GM13977 (cell line): ENCODE results near the gene CNTNAP2.
"Not testable (repeated sequence)": the region's sequence is repeated elsewhere in the genome, so short reads cannot be mapped to it uniquely, and the experiment has no call there.

Experiments used
- DNase-seq: peaks from one replicate; pipeline ENCODE4 v3.0.0; 2012; ENCODE audit warnings: low spot score
- CTCF ChIP-seq: IDR thresholded peaks from 2 replicates; pipeline ENCODE4 v1.5.1; 2012; ENCODE audit warnings: mild to moderate bottlenecking, control low read depth; ENCODE audit not compliant: insufficient read depth; ENCODE audit errors: extremely low read depth, missing control alignments
- in situ Hi-C: fragments of 300-500 bp; cut with MboI; formaldehyde crosslinking; loops from one replicate; pipeline ENCODE4 v1.12.0; 2022; ENCODE audit warnings: low sequenced_read_pairs, low pct_unique_long_range_greater_than_20kb, mixed read lengths, inconsistent platforms; ENCODE audit not compliant: unreplicated experiment

Gene CNTNAP2

DNA sequence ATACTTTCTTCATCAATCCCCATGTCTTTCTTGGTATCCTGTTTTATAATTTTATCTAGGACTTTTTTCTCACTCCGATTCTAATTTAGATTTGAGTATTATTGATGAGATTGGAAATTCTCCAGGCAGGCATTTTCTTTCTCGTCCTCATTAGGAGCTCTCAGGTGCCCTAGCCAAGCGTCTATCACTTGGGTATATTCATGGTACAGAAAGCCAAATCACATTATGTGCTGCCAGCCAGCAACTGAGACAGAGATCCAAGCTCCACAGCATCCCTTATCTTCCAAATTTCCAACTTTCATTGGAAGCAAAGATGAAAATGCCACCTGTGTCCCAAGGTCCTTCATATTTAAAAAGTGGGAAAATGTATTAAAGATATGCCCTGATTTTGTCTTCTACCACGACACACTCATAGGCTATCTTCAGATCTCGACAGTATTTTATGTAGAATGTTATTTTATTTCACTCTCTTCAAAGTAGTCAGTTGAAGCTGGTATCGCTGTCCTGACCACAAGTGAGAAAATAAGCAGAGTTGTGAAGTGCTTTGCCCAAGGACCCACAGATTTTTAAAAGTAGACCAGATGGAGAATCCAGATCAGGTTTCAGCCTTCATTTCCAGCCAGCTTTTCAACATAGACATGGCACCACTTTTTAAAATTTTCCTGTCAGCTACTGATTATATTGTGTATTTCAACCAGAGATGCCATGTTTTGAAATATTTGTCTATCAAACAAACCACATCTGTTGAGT, 773.4 kb downstream of the CNTNAP2 start:
- no peak for TF ChIP-seq CTCF
- in situ Hi-C loops: no loop called here
- DNase-seq: no peak

DNA sequence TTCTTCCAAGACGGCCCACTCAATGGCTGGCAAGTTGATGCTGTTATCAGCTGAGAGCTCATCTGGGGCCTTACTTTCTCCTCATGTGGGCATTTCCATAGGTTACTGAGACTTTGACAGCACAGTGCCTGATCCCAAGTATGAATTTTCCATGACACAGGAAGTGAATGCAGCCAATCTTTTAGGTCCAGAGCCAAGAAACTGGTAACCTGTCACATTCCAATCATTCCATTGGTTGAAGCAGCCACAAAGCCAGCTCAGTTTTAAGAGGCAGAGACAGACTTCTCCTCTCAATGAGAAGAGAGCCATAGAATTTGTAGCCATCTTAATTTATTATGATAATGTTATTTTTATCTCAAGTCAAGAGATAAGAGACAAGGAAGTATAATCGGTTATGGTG, 775.5 kb downstream of the CNTNAP2 start:
- TF ChIP-seq CTCF: no peak
- in situ Hi-C loops: no loop called here
- no peak for DNase-seq

GRCh38 chr7:146894927-146895326, 778.3 kb downstream of the CNTNAP2 start:
- no peak for TF ChIP-seq CTCF
- in situ Hi-C loops: no loop called here
- DNase-seq: no peak

- TF ChIP-seq CTCF: no peak
- in situ Hi-C loops: no loop called here
- no peak for DNase-seq
Observed at GRCh38 chr7:146902266-146902665, 785.7 kb downstream of the CNTNAP2 start.

DNA sequence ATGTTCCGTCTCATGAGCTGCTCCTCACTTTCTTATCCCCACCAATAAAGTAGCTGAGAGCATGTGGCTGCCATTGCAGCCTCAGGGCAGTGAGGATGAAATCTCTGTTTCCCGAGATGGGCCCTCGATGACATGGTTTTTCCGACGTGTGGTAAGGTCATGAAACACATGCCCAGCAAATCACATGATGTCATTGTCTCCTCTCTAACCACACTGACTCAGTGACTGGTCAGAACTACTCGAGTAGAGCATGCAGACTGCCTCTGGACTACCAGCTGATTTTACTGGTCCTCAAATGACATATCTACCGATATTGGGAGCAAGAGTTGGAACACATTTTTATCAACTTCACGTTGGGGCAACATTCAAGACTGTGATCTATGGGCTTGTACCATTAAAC, 786.1 kb downstream of the CNTNAP2 start:
- in situ Hi-C loops: no loop called here
- no peak for TF ChIP-seq CTCF
- no peak for DNase-seq

DNA sequence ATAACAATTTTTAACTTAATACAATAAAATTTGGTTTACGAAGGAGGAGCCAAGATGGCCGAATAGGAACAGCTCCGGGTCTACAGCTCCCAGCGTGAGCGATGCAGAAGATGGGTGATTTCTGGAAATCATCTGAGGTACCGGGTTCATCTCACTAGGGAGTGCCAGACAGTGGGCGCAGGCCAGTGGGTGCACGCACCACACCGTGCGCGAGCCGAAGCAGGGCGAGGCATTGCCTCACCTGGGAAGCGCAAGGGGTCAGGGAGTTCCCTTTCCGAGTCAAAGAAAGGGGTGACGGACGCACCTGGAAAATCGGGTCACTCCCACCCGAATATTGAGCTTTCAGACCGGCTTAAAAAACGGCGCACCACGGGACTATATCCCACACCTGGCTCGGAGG, 789.1 kb downstream of the CNTNAP2 start:
- in situ Hi-C loops, DNase-seq: not testable (repeated sequence)

DNA sequence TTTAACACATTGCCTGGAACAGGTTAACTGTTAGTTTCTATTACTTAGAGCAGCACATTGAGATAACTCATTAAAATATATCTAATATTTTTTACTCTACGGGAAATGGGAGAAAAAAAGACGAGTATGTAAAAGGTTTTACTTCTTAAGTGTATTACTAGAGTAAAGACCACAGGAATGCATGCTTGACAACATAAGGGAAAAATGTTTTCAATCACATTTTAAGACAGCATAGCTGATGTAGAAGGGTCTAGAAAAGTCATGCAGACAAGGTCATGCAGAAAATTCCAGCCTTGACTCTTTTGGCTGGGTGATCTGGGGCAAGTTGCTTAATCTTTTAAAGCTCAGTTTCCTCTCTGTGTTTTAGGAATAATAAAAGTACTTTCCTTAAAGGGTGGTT, 806.2 kb downstream of the CNTNAP2 start:
- no peak for TF ChIP-seq CTCF
- in situ Hi-C loops: no loop called here

More for the DNA sequence above, 806.2 kb downstream of the CNTNAP2 start:
- no peak for DNase-seq
